Measurements from ENCODE around the gene TBC1D22A.
"Not testable (repeated sequence)": the region's sequence is repeated elsewhere in the genome, so short reads cannot be mapped to it uniquely, and the experiment has no call there.

Gene TBC1D22A

GRCh38 chr22:47046411-47047065 lies 284.1 kb downstream of the TBC1D22A start:
- DNase-seq (ENCODE audit: low spot score) = no peak

- no peak for DNase-seq (ENCODE audit: low spot score)
Observed at GRCh38 chr22:47047321-47048122, 285.1 kb downstream of the TBC1D22A start.

GRCh38 chr22:47048123-47049077 lies 285.9 kb downstream of the TBC1D22A start:
- DNase-seq (ENCODE audit: low spot score) = no peak

- no peak for DNase-seq (ENCODE audit: low spot score)
Observed at GRCh38 chr22:47049078-47049624, 286.7 kb downstream of the TBC1D22A start.

- DNase-seq (ENCODE audit: low spot score) = not testable (repeated sequence)
Observed at GRCh38 chr22:47049736-47050400, 287.4 kb downstream of the TBC1D22A start.

GRCh38 chr22:47050401-47051051 lies 288.1 kb downstream of the TBC1D22A start:
- no peak for DNase-seq (ENCODE audit: low spot score)

- no peak for DNase-seq (ENCODE audit: low spot score)
Observed at GRCh38 chr22:47051441-47052071, 289.1 kb downstream of the TBC1D22A start.

GRCh38 chr22:47052236-47053012 lies 290.0 kb downstream of the TBC1D22A start:
- no peak for DNase-seq (ENCODE audit: low spot score)

GRCh38 chr22:47053013-47053725 lies 290.7 kb downstream of the TBC1D22A start:
- DNase-seq (ENCODE audit: low spot score) = no peak

- peak; percentile 24 for DNase-seq (ENCODE audit: low spot score)
Observed at GRCh38 chr22:47053726-47054141, 291.3 kb downstream of the TBC1D22A start.

- peak; percentile 23 for DNase-seq (ENCODE audit: low spot score)
Observed at GRCh38 chr22:47054231-47055072, 292.0 kb downstream of the TBC1D22A start.

- no peak for DNase-seq (ENCODE audit: low spot score)
Observed at GRCh38 chr22:47055073-47055355, 292.6 kb downstream of the TBC1D22A start.

GRCh38 chr22:47055461-47055860 lies 293.0 kb downstream of the TBC1D22A start:
- no peak for DNase-seq (ENCODE audit: low spot score)

- no peak for DNase-seq (ENCODE audit: low spot score)
Observed at GRCh38 chr22:47055921-47056320, 293.5 kb downstream of the TBC1D22A start.

- DNase-seq (ENCODE audit: low spot score) = no peak
Observed at GRCh38 chr22:47056361-47056760, 293.9 kb downstream of the TBC1D22A start.

- no peak for DNase-seq (ENCODE audit: low spot score)
Observed at GRCh38 chr22:47056776-47057470, 294.5 kb downstream of the TBC1D22A start.

- no peak for DNase-seq (ENCODE audit: low spot score)
Observed at GRCh38 chr22:47057916-47058585, 295.6 kb downstream of the TBC1D22A start.

Data from globus pallidus (tissue), 1 donor.